ENCODE data around the gene HSPA6.
A peak's percentile ranks its signal among the peaks of the same experiment; 100 is the strongest.
"Not testable (repeated sequence)": the region's sequence is repeated elsewhere in the genome, so short reads cannot be mapped to it uniquely, and the experiment has no call there.

HSPA6 gene

DNA sequence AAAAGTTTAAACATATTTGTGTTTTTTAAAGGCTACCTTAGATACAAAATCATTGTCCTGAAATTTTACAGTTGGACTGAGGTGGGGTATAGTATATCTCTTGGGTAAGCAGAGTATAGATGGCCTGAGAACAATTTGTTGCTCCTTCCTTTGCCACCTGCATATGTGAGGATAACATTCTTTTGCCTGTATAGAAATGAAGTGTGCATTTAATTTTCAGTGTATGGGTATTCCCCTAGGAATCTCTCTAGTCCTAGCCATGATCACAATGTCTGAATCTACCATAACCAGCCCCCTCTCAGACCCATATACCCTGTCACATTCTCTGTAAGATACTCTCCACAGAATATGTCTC, 21.0 kb upstream of the HSPA6 start:
- DNase-seq (ENCODE audit: low spot score) = no peak

DNA sequence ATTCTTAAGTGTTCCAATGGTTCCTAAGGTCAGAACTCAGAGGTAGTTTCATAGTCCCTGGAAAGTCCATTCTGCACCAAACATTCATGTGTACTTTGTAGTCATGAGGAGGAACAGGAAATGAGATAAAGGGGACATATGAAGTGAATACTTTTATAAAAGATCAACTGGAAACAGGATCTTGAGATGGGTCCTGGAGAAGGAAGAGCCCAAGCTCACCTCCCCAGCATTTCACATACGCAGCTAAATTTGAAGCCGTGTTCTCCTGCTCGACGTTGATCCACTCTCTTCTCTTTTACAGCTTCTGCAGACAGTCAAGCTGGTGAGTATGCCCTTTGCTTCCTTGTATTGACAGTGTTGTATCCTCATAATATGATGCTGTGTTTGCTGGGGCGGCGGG, 18.7 kb upstream of the HSPA6 start:
- no peak for DNase-seq (ENCODE audit: low spot score)

DNA sequence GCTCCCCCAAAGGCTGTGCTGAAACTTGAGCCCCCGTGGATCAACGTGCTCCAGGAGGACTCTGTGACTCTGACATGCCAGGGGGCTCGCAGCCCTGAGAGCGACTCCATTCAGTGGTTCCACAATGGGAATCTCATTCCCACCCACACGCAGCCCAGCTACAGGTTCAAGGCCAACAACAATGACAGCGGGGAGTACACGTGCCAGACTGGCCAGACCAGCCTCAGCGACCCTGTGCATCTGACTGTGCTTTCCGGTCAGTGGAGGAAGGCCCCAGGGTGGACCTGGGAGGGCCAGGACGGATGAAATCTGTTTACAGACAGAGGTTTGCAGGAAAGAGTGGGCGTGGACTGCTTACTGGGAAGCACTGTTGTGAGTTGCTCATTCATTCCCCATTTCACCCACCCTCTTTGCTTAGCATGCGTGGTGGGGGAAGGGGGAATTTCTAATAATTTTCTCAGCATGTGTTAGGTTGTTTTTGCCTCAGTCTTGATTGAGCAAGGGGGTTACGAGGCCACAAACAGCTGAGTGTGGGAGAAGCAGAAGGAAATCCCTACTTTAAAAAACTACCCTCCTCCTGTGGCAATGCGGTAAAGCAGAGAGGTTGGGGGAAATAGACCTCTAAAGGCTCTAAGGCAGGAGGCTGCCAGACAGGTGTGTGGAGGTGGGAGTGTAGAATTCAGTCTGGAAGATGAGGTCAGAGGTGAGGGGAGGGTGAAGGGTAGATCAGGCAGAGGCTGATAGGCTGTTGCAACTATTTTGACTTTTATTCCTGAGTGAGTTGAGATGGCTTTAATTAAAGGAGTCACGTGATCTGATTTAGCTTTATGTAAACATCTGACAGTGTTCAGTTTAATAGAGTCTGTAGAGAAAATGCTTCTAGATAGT, 17.8 kb upstream of the HSPA6 start:
- DNase-seq (ENCODE audit: low spot score) = no peak

DNA sequence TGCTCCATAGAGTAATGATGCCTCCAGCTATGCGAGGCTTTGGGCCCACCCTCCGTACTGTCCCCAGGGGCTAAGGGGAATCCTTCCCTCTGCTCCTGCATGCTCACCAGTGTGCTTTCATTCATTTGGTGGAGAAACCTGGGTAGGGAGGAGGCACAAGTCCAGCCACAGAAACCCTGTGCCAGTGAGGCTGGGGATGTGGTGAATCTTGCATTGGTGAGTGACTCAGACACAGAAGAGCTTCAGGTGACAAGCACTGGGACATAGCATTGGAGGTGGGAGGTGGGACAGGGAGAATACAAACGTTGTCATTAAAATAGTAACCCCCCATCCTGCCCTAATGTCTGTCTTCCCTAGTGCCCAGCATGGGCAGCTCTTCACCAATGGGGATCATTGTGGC, 13.9 kb upstream of the HSPA6 start:
- no peak for DNase-seq (ENCODE audit: low spot score)

DNA sequence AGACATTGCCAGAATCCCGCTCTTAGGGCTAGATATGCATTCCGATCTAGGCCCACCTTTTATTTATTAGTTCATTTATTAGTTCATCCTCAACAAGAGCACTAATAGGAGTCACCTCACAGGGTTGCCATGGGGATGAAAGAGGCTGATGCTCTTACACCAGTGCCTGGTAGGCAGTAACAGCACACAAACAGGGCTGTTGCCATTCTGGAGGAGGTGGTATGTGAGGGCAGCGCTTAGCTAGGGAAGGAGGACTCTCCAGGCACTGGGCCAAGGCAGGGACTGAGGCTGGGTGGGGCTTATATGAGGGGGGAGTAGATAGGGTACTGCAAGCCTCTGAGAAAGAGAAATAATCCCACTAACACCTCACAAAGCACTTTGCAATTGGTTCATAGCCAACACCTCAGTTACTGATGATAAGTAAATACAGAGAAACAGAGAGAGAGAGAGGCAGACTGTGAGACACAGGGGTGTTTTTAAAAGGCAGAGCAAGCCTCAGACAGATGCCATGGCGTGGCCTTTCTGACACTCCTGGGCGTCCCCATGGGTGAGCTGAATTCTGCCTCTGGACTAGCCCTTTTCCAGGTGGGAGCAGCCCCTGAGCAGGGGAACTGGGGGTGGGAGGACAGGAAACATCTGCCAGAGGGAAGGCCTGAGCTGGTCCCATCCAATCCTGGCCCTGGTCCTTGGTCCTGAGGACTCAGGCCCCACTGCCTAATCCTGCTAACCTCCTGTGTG, 13.2 kb upstream of the HSPA6 start:
- DNase-seq (ENCODE audit: low spot score) = no peak

DNA sequence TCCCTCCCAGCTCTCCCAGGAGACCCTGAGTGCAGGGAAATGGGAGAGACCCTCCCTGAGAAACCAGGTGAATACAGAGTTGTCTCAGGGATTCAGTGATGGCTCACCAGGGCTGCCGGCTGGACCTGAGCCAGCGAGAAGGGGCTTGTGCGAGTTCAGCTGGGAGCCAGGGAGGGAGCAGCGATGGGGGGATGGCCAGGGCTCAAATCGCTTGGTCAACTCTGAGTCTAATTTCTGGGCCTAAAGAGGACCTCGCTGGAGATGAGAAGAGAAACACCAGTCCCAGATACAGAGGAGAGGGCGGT, 12.6 kb upstream of the HSPA6 start:
- no peak for DNase-seq (ENCODE audit: low spot score)

DNA sequence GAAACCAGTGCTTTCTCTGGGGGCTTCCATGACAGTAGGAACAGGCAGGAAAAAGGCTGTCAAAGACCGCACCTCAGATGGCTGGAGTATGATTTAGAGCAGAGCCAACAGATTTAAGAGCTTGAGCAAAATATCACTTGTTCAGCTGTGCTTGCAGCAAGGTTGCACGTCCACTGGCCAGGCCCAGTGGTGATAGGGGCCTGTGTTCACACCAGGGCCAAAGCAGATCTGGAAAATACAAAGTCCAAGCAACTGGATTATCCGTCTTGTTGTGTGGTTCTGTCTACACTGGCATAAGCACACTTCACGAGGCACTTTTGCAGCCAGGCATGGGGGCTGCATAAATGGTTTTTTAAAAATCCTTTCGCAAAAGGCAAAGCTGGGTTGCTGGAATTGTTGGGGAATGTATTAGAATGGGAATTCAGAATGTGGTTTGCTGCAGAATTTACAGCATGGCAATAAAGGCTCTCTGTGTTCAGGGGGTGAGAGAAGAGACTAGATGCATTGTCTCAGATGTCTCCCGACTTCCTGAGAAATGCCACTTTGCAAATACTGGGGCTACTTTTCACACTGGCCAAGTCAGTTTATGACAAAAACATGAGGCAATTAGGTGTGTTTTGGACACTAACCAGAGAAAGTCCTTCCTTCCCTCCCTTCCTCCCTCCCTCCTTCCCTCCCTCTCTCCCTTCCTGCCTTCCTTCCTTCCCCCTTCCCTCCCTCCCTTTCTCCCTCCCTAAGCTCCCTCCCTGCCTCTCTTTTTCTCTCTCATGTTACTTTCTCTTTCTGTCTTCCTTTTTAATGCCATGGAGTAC, 11.5 kb upstream of the HSPA6 start:
- DNase-seq (ENCODE audit: low spot score) = not testable (repeated sequence)

DNA sequence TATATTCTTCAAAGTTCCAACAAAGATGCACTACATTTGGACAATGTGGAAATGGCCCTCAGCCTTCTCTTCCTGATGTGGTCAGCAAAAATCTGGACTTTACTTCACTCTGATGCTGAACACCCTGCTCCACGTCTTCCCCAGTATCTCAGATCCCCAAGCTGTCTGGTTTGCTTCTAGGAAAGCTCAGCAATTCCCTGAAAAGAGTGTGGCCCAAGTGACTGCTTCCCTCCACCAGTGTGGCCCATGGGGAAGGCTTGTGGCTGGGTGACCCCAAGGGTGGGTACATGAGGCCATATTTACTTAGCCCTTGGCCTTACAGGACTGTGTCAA, 10.9 kb upstream of the HSPA6 start:
- not testable (repeated sequence) for DNase-seq (ENCODE audit: low spot score)

DNA sequence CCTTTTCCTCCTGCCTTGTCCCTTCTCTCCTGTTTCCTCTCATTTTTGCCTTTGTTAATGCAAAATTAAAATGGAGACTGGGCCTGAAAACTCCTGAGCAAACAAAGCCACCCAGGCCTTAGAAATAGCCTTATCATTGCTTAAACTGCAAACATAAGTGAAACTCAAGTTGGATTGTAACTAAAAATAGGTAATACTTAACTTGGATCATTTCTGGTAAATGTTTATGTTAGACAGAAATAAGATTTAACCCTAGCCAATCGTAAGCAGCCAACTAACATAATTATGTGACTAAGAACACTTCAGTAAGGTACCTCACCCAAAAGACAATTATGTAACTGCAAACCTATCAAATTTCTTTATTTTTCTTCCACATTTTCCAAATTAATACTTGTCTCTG, 10.4 kb upstream of the HSPA6 start:
- not testable (repeated sequence) for DNase-seq (ENCODE audit: low spot score)

DNA sequence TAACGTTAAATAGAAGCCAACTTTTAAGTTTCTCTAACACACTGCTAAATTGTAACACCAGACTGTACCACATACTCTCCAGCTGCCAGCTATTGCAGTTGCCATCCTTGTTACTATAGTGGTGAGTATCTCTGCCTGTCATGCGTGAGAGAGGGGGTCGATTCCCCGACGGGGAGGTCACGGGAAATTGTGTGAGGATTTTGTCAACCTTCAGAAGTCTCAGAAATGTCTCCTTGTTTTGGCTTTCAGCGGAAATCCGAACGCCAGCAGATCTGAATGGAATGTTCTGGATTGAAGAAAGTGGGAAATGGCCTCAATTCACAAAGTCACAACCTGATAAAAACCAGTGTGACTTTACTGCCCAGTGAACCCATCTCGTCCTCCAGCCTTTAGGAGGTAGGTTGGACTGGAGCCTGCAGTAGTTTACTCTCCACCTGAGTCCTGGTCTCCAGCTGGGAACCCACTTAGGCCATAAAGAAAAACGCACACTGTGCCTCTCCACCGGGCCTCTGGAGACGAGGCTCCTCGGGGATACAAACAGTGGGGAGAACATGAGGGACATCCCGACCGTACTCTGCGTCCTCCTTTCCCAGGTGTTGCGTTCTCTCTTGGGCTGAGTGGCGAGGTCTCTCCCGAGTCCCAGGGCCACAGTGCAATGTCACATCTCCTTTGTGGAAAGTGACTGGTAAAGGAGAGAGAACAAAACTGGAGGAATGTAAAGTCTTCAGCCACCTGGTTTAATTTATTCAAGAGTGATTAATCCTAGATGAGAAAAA, 1.1 kb upstream of the HSPA6 start:
- DNase-seq (ENCODE audit: low spot score) = not testable (repeated sequence)

DNA sequence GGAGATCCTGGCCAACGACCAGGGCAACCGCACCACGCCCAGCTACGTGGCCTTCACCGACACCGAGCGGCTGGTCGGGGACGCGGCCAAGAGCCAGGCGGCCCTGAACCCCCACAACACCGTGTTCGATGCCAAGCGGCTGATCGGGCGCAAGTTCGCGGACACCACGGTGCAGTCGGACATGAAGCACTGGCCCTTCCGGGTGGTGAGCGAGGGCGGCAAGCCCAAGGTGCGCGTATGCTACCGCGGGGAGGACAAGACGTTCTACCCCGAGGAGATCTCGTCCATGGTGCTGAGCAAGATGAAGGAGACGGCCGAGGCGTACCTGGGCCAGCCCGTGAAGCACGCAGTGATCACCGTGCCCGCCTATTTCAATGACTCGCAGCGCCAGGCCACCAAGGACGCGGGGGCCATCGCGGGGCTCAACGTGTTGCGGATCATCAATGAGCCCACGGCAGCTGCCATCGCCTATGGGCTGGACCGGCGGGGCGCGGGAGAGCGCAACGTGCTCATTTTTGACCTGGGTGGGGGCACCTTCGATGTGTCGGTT, 477 bp downstream of the HSPA6 start:
- not testable (repeated sequence) for DNase-seq (ENCODE audit: low spot score)

DNA sequence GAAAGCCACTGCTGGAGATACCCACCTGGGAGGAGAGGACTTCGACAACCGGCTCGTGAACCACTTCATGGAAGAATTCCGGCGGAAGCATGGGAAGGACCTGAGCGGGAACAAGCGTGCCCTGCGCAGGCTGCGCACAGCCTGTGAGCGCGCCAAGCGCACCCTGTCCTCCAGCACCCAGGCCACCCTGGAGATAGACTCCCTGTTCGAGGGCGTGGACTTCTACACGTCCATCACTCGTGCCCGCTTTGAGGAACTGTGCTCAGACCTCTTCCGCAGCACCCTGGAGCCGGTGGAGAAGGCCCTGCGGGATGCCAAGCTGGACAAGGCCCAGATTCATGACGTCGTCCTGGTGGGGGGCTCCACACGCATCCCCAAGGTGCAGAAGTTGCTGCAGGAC, 981 bp downstream of the HSPA6 start:
- not testable (repeated sequence) for DNase-seq (ENCODE audit: low spot score)

DNA sequence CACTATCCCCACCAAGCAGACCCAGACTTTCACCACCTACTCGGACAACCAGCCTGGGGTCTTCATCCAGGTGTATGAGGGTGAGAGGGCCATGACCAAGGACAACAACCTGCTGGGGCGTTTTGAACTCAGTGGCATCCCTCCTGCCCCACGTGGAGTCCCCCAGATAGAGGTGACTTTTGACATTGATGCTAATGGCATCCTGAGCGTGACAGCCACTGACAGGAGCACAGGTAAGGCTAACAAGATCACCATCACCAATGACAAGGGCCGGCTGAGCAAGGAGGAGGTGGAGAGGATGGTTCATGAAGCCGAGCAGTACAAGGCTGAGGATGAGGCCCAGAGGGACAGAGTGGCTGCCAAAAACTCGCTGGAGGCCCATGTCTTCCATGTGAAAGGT, 1.6 kb downstream of the HSPA6 start:
- DNase-seq (ENCODE audit: low spot score) = not testable (repeated sequence)

DNA sequence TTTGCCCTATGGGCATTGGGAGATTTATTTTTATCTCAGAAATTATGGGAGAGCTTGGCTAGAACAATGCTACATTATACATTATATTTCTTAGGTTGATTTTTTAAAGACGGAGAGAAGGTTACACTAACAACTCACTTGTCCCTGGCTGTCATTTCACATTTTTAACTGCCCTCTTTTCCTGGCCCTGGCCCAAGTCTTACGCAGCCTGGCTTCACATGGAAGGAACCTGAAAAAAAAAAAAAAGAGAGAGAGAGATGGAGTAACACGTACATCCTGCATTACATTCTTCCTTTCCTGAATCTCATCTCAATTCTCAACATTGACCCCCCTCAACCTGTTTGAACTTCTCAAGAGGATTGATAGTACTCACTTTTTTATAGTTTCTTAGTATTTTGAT, 4.2 kb downstream of the HSPA6 start:
- DNase-seq (ENCODE audit: low spot score) = peak; percentile 20

DNA sequence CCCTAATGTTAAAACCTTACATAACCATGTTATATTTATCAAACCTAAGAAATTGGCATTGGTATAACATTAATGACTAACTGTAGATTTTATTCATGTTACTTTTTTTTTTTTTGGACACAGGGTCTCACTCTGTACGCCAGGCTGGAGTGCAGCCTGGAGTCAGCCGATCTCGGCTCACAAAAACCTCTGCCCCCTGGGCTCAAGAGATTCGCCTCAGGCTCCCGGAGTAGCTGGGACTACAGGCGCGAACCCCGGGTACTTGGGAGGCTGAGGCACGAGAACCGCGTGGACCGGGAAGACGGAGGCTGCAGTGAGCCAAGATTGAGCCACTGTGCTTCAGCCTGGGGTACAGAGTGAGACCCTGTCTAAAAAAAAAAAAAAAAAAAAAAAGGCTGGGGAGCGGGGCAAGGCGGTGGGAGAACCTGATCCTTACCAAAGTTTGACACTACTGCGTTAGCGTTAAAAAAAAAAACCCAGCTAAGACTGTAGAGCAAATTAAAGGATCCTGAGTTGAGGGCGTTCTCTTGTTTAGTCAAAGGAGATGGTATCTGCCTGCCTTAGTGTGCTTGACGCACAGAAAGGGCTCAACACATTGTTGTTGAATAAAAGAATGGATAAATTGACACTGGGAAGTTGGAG, 5.2 kb downstream of the HSPA6 start:
- not testable (repeated sequence) for DNase-seq (ENCODE audit: low spot score)

DNA sequence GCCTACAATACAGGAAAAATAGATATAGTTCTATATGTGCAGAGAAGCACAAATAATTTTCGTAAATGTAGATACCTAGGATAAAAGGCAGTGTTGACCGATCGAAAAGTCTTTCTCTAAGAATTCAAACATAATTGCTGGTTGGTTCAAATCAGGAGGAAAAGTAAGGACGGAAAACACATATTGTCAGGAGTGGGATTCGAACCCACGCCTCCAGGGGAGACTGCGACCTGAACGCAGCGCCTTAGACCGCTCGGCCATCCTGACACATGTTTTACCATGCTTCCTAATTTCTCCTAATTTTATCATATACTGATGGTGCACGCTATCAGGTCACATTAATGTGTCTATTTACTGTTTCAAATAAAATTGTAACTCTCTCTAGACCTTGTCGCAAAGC, 5.8 kb downstream of the HSPA6 start:
- DNase-seq (ENCODE audit: low spot score) = peak; percentile 74

DNA sequence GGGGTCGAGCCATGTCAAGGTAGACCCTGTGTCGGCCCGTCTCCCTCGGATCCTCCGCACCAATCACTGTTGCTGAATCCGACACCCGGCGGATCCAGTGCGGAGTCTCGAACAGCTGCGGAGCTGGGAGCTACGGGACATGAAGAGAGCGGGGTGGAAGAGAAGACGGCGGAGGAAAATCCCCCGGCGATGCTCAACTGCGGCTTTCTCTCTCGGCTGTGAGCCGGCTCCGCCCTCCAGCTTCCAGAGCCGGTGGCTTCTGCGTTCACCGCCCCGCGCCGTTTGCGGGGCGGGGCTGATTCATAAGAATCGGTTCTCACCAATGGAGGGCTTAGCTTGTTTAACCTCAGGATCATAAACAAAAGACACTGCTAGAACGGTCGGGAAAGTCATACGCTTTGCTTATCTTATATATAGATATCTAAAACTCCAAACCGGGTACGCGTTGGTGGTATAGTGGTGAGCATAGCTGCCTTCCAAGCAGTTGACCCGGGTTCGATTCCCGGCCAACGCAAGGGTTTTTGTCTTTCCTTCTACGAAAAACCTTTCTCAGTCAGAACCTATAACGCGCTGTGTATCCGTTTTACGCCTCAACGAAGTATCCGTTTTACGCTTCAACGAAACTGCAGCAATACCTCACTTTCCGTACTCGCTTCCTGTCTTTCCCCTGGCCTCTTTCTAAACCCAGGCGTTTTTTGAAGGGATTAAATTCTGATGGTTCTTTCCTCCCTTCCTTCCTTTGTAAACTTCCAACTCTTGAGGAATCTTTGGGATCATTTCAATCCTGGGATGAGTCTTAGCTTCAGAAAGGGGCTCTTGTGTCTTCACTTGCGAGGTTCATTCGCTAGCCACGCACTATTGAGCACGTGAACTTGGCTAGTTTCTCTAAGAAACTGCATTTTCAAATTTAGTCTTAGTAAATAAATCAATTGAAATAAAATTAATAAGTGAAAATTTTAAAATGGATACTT, 6.6 kb downstream of the HSPA6 start:
- peak; percentile 94 for DNase-seq (ENCODE audit: low spot score)

DNA sequence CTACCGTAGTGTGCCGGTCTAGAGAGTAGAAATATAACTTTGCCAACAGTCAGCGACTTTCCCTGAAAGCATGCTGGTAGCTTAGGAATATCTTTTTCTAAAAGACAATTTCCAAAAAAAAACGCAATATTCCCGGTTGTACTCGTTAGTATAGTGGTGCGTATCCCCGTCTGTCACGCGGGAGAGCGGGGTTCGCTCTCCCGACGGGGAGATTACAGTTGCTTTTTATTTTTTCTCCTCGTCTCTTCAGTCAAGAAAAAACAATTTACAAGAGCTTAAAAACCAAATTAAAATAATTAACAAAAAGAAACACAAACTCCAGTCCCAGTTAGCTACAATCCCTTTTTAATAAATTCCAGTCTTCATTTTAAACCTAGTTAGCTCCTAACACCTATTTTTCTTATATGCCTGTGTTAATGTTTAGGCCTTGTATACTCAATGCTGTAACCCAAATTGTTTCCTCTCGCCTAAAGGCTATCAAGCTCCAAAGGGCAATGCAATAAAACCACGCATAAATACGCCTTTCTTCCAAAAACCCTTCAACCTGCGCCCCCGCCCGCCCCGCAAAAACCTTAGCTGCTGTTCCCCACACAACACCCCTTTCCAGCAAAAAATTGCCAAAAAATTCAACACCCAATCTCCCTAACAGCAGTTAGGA, 7.8 kb downstream of the HSPA6 start:
- no peak for DNase-seq (ENCODE audit: low spot score)
